AG04450 (cell line): ENCODE measurements around the gene MED29. TPM values are rescaled to one million over a fixed set of nuclear protein-coding genes. Genes with fewer than 3 reads are reported as not detected.

Experiments
- CTCF ChIA-PET: fragments of 300-600, 350-600 bp; formaldehyde crosslinking; extraction: SDS; loops from one replicate; lab custom pipeline; 2022; ENCODE audit warnings: antibody characterized with exemption, inconsistent platforms; lab: Charles Lee
- POLR2A ChIA-PET: fragments of 350-600 bp; formaldehyde crosslinking; extraction: SDS; loops from one replicate; lab custom pipeline; 2021; ENCODE audit warnings: antibody characterized with exemption, inconsistent platforms; lab: Yijun Ruan, JAX
- DNase-seq: peaks from one replicate; pipeline ENCODE4 v3.0.0-alpha.2; 2011; ENCODE audit warnings: low read depth, low spot score
- H3K27ac ChIP-seq: one replicate; pipeline ENCODE4 v1.5.1; 2012; ENCODE audit warnings: low read depth, low read length, control low read depth
- H3K27me3 ChIP-seq: one replicate; pipeline ENCODE4 v1.6.0; 2012; ENCODE audit warnings: low read length; ENCODE audit not compliant: control insufficient read depth, insufficient read depth
- H3K4me3 ChIP-seq: 2 replicates; pipeline ENCODE4 v1.5.1; 2011; ENCODE audit warnings: mild to moderate bottlenecking, low read depth, low read length, control low read depth
- H3K9me3 ChIP-seq: 2 replicates; pipeline ENCODE4 v1.5.1; 2012; ENCODE audit warnings: low read length; ENCODE audit not compliant: control insufficient read depth, insufficient read depth
- polyA plus RNA-seq: library from polyadenylated mRNA; depleted of rRNA; stranded (reverse); fragments of >200 nt; gene quantifications from 2 replicates; pipeline ENCODE4 v1.2.3, GENCODE V29; 2011
- TF ChIP-seq, protein P1 (sequence below): IDR thresholded peaks from 2 replicates; pipeline ENCODE4 v1.5.1; 2011; ENCODE audit warnings: low read depth, low read length, control low read depth, inconsistent platforms

MED29 gene
- polyA plus RNA-seq, 1 experiment: 28.0 TPM

DNA sequence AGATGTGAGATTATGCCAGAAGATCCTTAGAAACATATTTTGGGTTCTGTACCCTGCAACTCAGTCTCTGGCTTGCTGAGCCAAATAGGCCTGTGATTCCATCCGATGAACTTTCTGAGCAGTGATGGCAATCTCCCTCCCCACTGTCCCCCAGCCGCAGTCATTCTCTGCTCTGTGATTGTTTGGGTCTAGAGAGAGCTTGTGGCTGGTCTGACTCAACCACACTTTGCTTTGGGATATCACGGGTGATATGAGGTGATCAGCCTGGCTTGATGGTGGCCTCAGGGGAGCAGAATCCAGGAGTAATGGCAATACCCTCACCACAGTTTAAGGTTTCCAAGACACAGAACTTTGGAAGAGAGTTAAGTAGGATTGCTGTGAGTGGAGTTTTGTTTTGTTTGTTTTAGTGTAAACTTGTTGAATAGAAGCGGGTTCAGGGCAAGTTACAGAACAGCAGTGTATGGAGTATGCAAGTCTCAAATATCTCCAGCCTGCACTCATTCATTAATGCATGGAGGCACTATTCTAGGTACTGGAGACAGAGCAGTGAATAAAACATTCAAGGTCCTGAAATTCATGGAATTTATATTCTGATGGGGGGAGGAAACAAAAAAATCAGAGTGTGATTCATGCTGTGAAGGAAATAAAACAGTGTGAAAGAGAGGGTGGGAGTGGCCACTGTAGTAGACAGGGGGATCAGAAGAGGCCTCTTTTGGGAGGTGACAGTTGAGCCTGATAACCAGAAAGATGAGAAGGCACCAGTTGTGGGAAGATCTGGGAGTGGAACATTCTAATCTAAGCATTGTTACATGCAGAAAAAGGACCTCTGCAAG is 43.6 kb upstream of the MED29 start:
- TF ChIP-seq, protein P1, sequence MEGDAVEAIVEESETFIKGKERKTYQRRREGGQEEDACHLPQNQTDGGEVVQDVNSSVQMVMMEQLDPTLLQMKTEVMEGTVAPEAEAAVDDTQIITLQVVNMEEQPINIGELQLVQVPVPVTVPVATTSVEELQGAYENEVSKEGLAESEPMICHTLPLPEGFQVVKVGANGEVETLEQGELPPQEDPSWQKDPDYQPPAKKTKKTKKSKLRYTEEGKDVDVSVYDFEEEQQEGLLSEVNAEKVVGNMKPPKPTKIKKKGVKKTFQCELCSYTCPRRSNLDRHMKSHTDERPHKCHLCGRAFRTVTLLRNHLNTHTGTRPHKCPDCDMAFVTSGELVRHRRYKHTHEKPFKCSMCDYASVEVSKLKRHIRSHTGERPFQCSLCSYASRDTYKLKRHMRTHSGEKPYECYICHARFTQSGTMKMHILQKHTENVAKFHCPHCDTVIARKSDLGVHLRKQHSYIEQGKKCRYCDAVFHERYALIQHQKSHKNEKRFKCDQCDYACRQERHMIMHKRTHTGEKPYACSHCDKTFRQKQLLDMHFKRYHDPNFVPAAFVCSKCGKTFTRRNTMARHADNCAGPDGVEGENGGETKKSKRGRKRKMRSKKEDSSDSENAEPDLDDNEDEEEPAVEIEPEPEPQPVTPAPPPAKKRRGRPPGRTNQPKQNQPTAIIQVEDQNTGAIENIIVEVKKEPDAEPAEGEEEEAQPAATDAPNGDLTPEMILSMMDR: no peak
- POLR2A ChIA-PET: no interaction called here
- no peak for DNase-seq
- Histone ChIP-seq H3K4me3 (no peak overlapping the region), H3K9me3 (no peaks in the 10 kb centered on the region; the same call in 1 of the 2 replicates), H3K27me3 (no peaks in the 10 kb centered on the region), H3K27ac (peak overlapping the region; percentile 1)
- CTCF ChIA-PET: interaction anchor here (0.5 to 0.8 kb wide), 2 partner anchors 185 to 225 kb away, joined by 3 read pairs; partner anchors contain the start of gene EID2B

DNA sequence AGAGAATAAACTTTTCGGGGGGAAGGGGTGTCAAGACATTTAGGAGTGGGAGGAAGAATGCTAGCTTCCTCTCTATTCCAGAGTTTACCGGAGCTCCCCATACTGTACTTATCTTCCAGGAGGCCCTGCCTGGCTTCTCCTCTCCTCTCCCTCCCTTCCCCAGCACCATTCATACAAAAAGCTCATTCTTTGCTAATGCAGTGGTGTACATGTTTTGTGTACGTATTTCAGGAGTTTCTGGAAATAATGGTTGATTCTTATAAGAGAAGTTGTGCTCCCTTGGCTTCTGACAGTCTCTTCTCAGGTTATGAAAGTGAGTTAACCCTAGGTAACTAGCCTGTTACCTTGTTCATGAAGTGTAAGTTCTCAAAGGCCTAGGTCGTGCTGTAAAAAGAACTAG is 41.9 kb upstream of the MED29 start:
- H3K4me3 ChIP-seq: no peak overlapping the region
- no peaks in the 10 kb centered on the region for H3K9me3 ChIP-seq
- no peak for DNase-seq
- no peaks in the 10 kb centered on the region for H3K27me3 ChIP-seq
- ChIA-PET CTCF (interaction anchor here (0.6 to 0.8 kb wide), 2 partner anchors 40 to 49 kb away, joined by 3 to 4 read pairs; no protein-coding TSS in a partner anchor), POLR2A (no interaction called here)
- TF ChIP-seq, protein P1: no peak
- no peak overlapping the region for H3K27ac ChIP-seq

DNA sequence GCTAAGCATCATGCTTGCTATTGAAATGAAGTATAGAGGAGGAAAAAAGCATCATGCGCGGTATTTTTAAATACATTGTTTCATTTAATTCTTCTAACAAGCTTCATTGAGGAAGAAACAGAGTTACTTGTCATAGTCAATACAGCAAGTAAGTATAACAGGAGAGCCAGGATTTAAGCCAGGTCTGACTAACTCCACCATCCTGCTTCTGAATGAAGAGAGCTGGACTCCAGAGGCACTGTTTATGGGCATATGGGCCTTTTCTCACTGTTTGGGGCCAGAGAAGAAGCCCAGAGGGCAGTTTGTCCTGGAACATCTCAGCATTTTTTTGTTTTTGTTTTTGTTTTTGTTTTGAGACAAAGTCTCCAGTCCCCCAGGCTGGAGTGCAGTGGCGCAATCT is 41.0 kb upstream of the MED29 start:
- TF ChIP-seq, protein P1: no peak
- ChIA-PET CTCF (interaction anchor here (0.7 to 1.3 kb wide), 3 partner anchors 8 to 228 kb away, joined by 3 to 4 read pairs (median 3); partner anchors contain the start of gene SAMD4B), POLR2A (interaction anchor here (1.2 kb wide), 1 partner anchor 8 kb away, joined by 3 read pairs; the partner anchor contains the start of gene SAMD4B)
- Histone ChIP-seq H3K4me3 (no peak overlapping the region), H3K9me3 (no peaks in the 10 kb centered on the region), H3K27ac (no peak overlapping the region), H3K27me3 (no peaks in the 10 kb centered on the region)
- no peak for DNase-seq

DNA sequence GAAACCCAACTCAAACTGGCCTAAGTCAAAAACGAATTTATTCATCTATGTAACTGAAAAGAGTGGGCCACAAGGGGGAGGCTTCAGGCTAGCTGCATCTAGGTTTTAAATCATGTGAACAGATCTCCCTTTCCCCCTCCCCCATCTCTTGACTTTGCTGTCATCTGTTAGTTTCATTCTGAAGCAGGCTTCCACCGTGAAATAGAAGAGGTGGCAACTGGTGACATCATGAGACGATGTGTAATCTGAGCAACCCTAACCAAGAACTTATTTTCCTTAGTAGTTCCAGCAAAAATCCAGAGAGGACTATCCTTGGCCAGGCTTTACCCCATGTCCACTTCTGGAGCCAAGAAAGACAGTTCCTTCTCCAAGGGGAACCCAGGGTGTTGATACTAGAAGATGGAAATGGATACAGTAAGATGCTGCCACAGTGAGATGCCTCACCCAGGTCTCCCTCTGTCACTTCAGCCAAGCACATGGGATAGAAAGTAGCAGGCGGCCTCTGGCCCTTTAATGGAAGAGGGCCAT is 39.6 kb upstream of the MED29 start:
- ChIA-PET POLR2A (interaction anchor here (1.2 kb wide), 1 partner anchor 9 kb away, joined by 3 read pairs; the partner anchor contains the start of gene SAMD4B), CTCF (no interaction called here)
- Histone ChIP-seq H3K27me3 (no peaks in the 10 kb centered on the region), H3K4me3 (no peak overlapping the region), H3K9me3 (no peaks in the 10 kb centered on the region; the same call in 1 of the 2 replicates), H3K27ac (no peak overlapping the region)
- no peak for DNase-seq
- TF ChIP-seq, protein P1: no peak
